Right lobe of liver (tissue), 6 donors: ENCODE results near the gene KDSR. TPM values are rescaled to one million over a fixed set of nuclear protein-coding genes. Genes with fewer than 3 reads are reported as not detected.

Experiments
- ATAC-seq, 4 donors: fragments of 200-7000 bp; cut with Tn5 transposase; one replicate each; pipeline ENCODE4 v1.9.1; 2020; ENCODE audit warnings: mild to moderate bottlenecking in 4 of 4, moderate library complexity in 4 of 4
- DNase-seq, 3 donors: peaks; one replicate each; pipeline ENCODE4 v3.0.0-alpha.2; 2020
- H3K27ac ChIP-seq, 3 donors: fragments of 200-600 bp; one replicate each; pipeline ENCODE4 v1.8.0; 2022
- H3K27me3 ChIP-seq, 2 donors: fragments of 200-600 bp; one replicate each; pipeline ENCODE4 v1.8.0; 2022
- H3K36me3 ChIP-seq, 4 donors: fragments of 200-600 bp; sonication (generic) in 1 of 4; one replicate each; pipeline versions ENCODE4 v1.5.1 to v1.8.0; 2017 to 2022; ENCODE audit warnings: control low read depth in 1 of 4
- H3K4me1 ChIP-seq, 4 donors: fragments of 200-600 bp; sonication (generic) in 1 of 4; one replicate each; pipeline versions ENCODE4 v1.5.1 to v1.8.0; 2017 to 2022; ENCODE audit warnings: control low read depth in 1 of 4
- H3K4me3 ChIP-seq, 3 donors: fragments of 200-600 bp; one replicate each; pipeline ENCODE4 v1.8.0; 2022
- H3K9me3 ChIP-seq, 4 donors: fragments of 200-600 bp; sonication (generic) in 1 of 4; one replicate each; pipeline versions ENCODE4 v1.5.1 to v1.8.0; 2017 to 2022; ENCODE audit warnings: control low read depth in 1 of 4
- POLR2A ChIP-seq: fragments of 450-650 bp; IDR thresholded peaks from one replicate; pipeline ENCODE4 v1.6.1; 2017; ENCODE audit warnings: antibody characterized with exemption, mild to moderate bottlenecking
- WGBS: methylation state at CpG from one replicate; pipeline ENCODE4 v1.1.6; 2018; ENCODE audit warnings: low coverage, low lambda C conversion rate; ENCODE audit not compliant: insufficient coverage; ENCODE audit errors: missing lambda C conversion rate; 5-methylcytosine and 5-hydroxymethylcytosine counted together
- intact Hi-C, 2 donors: fragments of 100-400 bp; cut with DNase I; formaldehyde crosslinking; loops; one replicate each; pipeline versions ENCODE4 v1.11.2 to v1.14.1; 2022
- total RNA-seq, 6 experiments: library from RNA; depleted of rRNA in 2 of 6; stranded (reverse); fragments of >200 nt in 2 of 6; fragmentation: NEBNext Ultra II Directional in 3 of 6; extraction: Animal tissue kit (Norgen Biotek cat#: 25700) in 3 of 6; gene quantifications; one replicate each; pipeline versions ENCODE4 v1.1.0 to v1.2.4, GENCODE V29; 2016 to 2023
- TF ChIP-seq, protein P1 (sequence below), 4 donors: fragments of 200-600 bp in 3 of 4; fragments of 450-650 bp in 1 of 4; IDR thresholded peaks; one replicate each; pipeline versions ENCODE4 v1.5.1 to v1.8.0; 2016 to 2022; ENCODE audit warnings: antibody characterized with exemption in 4 of 4, mild to moderate bottlenecking in 2 of 4
- donor health status: DM: no; HTN: yes; CAD: no.
- donor health status: DM: no; HTN: no; CAD: no.
- donor health status: DM: no; HTN: no; CAD: no.
- donor health status: DM: no; HTN: yes; CAD: no.
- donor health status: DM: no; HTN: yes; CAD: no.

Gene KDSR
- total RNA-seq, 6 experiments from 2014 or later: 32.3 to 67.1 (median 56.1) TPM

DNA sequence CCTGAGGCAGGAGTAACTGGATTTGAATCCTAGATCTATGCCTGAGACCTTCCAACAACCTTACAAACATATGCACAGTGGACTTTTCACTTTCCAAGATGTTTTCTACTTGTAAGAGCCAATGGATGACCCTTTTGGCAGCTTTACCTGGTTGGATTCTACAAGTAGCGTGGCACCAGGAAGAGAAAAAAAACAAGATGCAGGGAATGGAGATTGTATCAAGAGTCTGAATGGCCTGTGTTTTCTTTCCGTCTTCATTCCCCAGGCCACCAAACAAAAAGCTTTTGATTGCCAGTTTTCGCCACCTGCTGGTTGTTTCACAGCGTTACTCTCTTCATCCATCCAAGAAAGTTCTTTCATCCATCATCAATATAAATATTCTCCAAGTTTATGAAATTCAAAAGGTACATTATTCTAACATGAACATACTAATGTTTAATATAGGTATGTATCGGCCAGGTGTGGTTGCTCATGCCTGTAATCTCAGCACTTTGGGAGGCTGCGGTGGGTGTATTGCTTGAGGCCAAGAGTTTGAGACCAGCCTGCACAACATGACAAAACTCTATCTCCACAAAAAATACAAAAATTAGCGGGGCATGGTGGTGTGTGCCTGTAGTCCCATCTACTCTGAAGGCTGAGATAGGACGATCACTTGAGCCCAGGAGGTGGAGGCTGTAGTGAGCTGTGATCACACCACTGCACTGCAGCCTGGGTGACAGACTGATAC lies 43.9 kb downstream of the KDSR start:
- intact Hi-C loops: loop anchor here (10.0 kb wide), 1 partner anchor 298 kb away; no protein-coding TSS in a partner anchor
- Histone ChIP-seq H3K27me3 (peaks cover 0 to 5% of the 10 kb centered on the region in 2 donors), H3K36me3 (no peaks in the 10 kb centered on the region), H3K4me1 (peaks cover 0 to 22% (median 0%) of the 10 kb centered on the region in 4 donors), H3K27ac (no peak overlapping the region), H3K9me3 (no peaks in the 10 kb centered on the region), H3K4me3 (no peak overlapping the region)
- DNase-seq (peak in 1 of 3 donors; percentile 62), ATAC-seq (peak; percentile 44 to 52 (median 47))
- TF ChIP-seq, protein P1, sequence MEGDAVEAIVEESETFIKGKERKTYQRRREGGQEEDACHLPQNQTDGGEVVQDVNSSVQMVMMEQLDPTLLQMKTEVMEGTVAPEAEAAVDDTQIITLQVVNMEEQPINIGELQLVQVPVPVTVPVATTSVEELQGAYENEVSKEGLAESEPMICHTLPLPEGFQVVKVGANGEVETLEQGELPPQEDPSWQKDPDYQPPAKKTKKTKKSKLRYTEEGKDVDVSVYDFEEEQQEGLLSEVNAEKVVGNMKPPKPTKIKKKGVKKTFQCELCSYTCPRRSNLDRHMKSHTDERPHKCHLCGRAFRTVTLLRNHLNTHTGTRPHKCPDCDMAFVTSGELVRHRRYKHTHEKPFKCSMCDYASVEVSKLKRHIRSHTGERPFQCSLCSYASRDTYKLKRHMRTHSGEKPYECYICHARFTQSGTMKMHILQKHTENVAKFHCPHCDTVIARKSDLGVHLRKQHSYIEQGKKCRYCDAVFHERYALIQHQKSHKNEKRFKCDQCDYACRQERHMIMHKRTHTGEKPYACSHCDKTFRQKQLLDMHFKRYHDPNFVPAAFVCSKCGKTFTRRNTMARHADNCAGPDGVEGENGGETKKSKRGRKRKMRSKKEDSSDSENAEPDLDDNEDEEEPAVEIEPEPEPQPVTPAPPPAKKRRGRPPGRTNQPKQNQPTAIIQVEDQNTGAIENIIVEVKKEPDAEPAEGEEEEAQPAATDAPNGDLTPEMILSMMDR (IDR thresholded peaks at IDR 0.05): peak; percentile 73 to 86 (median 79)
- TF ChIP-seq POLR2A: no peak
- 15% methylated on average over 8 of the region's 8 CpGs for WGBS

DNA sequence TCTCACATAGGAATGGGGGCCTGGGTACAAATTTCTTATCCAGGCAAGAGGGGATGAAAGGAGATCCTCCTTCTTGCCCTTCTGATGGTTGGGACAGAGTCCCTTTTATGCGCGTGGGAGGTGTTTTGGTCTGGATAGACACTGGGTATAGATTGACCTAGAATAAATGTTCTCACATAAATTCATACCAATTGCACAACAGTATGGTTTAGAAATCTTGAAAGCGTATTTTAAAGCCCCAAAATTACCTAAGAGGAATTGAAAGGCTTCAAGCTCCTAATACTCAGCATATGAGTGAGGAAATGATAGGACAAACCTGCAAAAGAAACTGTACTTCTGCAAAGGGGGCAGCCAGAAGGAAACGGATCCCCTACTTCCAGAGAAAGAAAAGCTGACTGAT lies 44.8 kb downstream of the KDSR start:
- 44% methylated on average over 4 of the region's 4 CpGs for WGBS
- no peak for TF ChIP-seq POLR2A
- TF ChIP-seq, protein P1 (IDR thresholded peaks at IDR 0.05): no peak
- peaks cover 0 to 6% of the 10 kb centered on the region in 2 donors for H3K27me3 ChIP-seq
- no peak overlapping the region for H3K4me3 ChIP-seq
- intact Hi-C loops: loop anchor here (10.0 kb wide), 1 partner anchor 297 kb away; no protein-coding TSS in a partner anchor
- H3K4me1 ChIP-seq: peaks cover 0 to 22% (median 0%) of the 10 kb centered on the region in 4 donors
- H3K9me3 ChIP-seq: no peaks in the 10 kb centered on the region
- H3K27ac ChIP-seq: no peak overlapping the region
- no peaks in the 10 kb centered on the region for H3K36me3 ChIP-seq
- no peak for ATAC-seq
- no peak for DNase-seq

DNA sequence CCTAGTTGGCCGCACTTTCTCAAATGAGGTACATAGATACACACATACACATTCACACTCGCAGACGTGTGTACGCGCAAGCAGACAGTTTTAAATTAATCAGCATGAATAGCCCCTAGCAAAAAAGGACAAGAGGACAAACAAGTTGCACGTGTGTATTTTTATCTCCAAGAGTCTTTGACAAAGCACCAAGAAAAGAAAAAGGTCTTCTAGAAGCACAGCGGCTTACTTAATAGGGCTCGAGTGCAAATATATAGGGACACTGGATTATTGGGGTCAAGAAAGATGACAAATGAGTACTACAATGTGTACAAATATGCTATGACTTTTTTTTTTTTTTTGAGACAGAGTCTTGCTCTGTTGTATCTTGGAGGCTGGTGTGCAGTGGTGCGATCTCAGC lies 45.7 kb downstream of the KDSR start:
- Histone ChIP-seq H3K9me3 (no peaks in the 10 kb centered on the region), H3K4me3 (no peak overlapping the region), H3K4me1 (peaks cover 0 to 22% (median 0%) of the 10 kb centered on the region in 4 donors), H3K27ac (no peak overlapping the region), H3K36me3 (no peaks in the 10 kb centered on the region), H3K27me3 (peaks cover 0 to 6% of the 10 kb centered on the region in 2 donors)
- intact Hi-C loops: loop anchor here (10.0 kb wide), 1 partner anchor 296 kb away; no protein-coding TSS in a partner anchor
- WGBS: 83% methylated on average over 9 of the region's 9 CpGs
- ATAC-seq (no peak), DNase-seq (no peak)
- TF ChIP-seq, protein P1 (IDR thresholded peaks at IDR 0.05): no peak
- no peak for TF ChIP-seq POLR2A

DNA sequence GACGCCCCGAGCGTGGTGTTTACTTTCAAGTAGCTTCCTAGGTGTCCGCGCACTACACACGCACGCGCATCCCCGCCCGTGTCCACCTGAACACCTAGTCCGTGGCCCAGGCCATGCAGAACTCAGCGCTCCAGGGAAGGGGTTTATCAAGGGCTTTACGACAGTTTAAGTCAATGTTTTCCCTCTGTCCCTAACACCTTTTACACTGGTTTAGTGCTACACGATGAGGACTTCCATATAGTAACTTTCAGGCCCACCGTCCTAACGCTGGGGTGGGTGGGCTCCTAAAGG lies 46.1 kb downstream of the KDSR start:
- no peaks in the 10 kb centered on the region for H3K36me3 ChIP-seq
- 14% methylated on average over 5 of the region's 16 CpGs for WGBS
- TF ChIP-seq POLR2A: no peak
- TF ChIP-seq, protein P1 (IDR thresholded peaks at IDR 0.05): no peak
- H3K4me1 ChIP-seq: peaks cover 0 to 22% (median 0%) of the 10 kb centered on the region in 4 donors
- ATAC-seq (peak; percentile 42 to 62 (median 44)), DNase-seq (peak in 2 of 3 donors; percentile 65 to 74)
- peak overlapping the region; percentile 29 to 65 (median 54) for H3K4me3 ChIP-seq
- intact Hi-C loops: loop anchor here (10.0 kb wide), 1 partner anchor 296 kb away; no protein-coding TSS in a partner anchor
- H3K9me3 ChIP-seq: no peaks in the 10 kb centered on the region
- H3K27me3 ChIP-seq: peaks cover 0 to 6% of the 10 kb centered on the region in 2 donors
- H3K27ac ChIP-seq: peak overlapping the region in 2 of 3 donors; percentile 32 to 65
